ENCODE measurements around the gene PRICKLE2. TPM values are rescaled to one million over a fixed set of nuclear protein-coding genes. Genes with fewer than 3 reads are reported as not detected.

Gene PRICKLE2
- total and polyA plus RNA-seq, 10 of the 15 experiments (the other 5 are each of a cell fraction or from before 2014, with no cell fraction given): 0.11 to 2.6 (median 0.69) TPM

DNA sequence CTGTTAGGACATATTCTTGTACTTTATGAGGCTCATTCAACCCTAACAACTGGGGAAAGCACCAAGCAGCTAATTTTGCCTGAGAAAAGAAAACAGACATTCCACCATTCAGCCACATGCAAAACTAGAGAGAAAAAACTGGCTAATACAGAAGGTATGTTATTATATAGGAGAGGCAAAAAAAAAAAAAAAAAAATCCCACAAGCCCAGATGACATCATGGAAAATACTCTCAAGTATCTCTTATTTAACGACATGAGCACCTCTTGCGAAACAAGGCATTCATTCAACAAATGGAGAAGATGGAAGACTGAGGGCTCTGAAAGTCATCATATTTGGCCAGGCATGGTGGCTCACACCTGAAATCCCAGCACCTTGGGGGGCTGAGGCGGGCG is 61.5 kb downstream of the PRICKLE2 start (continued):
- TF ChIP-seq, protein P1, sequence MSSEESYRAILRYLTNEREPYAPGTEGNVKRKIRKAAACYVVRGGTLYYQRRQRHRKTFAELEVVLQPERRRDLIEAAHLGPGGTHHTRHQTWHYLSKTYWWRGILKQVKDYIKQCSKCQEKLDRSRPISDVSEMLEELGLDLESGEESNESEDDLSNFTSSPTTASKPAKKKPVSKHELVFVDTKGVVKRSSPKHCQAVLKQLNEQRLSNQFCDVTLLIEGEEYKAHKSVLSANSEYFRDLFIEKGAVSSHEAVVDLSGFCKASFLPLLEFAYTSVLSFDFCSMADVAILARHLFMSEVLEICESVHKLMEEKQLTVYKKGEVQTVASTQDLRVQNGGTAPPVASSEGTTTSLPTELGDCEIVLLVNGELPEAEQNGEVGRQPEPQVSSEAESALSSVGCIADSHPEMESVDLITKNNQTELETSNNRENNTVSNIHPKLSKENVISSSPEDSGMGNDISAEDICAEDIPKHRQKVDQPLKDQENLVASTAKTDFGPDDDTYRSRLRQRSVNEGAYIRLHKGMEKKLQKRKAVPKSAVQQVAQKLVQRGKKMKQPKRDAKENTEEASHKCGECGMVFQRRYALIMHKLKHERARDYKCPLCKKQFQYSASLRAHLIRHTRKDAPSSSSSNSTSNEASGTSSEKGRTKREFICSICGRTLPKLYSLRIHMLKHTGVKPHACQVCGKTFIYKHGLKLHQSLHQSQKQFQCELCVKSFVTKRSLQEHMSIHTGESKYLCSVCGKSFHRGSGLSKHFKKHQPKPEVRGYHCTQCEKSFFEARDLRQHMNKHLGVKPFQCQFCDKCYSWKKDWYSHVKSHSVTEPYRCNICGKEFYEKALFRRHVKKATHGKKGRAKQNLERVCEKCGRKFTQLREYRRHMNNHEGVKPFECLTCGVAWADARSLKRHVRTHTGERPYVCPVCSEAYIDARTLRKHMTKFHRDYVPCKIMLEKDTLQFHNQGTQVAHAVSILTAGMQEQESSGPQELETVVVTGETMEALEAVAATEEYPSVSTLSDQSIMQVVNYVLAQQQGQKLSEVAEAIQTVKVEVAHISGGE (CRISPR knock-in tag; IDR thresholded peaks at IDR 0.05): no peak
- peak; percentile 69; the same call in 1 of the 2 replicates for TF ChIP-seq NFIC (IDR thresholded peaks at IDR 0.05; ENCODE audit: low read depth, low read length)
- 0 out of 4 replicates have a peak, but pooled peaks of 1 of the 2 experiments have one; percentile 18 for TF ChIP-seq BHLHE40 (IDR thresholded peaks at IDR 0.05; ENCODE audit: borderline replicate concordance in 1 of 2, low read depth in 2 of 2, low read length in 1 of 2)
- no peak for TF ChIP-seq MYC (IDR thresholded peaks at IDR 0.05; ENCODE audit: insufficient read depth, insufficient read length, insufficient replicate concordance, low read length, severe bottlenecking)
- TF ChIP-seq MTA2 (IDR thresholded peaks at IDR 0.05; ENCODE audit: low read depth): no peak
- no peak for TF ChIP-seq MTA3 (IDR thresholded peaks at IDR 0.05; ENCODE audit: borderline replicate concordance, low read length)
- peak in 1 of 2 experiments; percentile 35; a peak in 1 of 4 replicates for TF ChIP-seq IKZF2 (IDR thresholded peaks at IDR 0.05)
- no peak for TF ChIP-seq GATAD2B (conservative IDR thresholded peaks at IDR 0.05; ENCODE audit: low read depth)
- no peak for TF ChIP-seq RELA (IDR thresholded peaks at IDR 0.05; ENCODE audit: borderline replicate concordance, partially characterized antibody)
- TF ChIP-seq ZSCAN29 (IDR thresholded peaks at IDR 0.05): no peak
- no peak for TF ChIP-seq EGR1 (IDR thresholded peaks at IDR 0.05; ENCODE audit: borderline replicate concordance in 1 of 2, low read depth in 2 of 2, low read length in 2 of 2)
- no peak for TF ChIP-seq NFYB (IDR thresholded peaks at IDR 0.05; ENCODE audit: insufficient read depth, low read depth, low read length)
- no peak for TF ChIP-seq BMI1 (IDR thresholded peaks at IDR 0.05; ENCODE audit: borderline replicate concordance)
- no peak for TF ChIP-seq PML (IDR thresholded peaks at IDR 0.05; ENCODE audit: low read length)
- TF ChIP-seq, protein P2, sequence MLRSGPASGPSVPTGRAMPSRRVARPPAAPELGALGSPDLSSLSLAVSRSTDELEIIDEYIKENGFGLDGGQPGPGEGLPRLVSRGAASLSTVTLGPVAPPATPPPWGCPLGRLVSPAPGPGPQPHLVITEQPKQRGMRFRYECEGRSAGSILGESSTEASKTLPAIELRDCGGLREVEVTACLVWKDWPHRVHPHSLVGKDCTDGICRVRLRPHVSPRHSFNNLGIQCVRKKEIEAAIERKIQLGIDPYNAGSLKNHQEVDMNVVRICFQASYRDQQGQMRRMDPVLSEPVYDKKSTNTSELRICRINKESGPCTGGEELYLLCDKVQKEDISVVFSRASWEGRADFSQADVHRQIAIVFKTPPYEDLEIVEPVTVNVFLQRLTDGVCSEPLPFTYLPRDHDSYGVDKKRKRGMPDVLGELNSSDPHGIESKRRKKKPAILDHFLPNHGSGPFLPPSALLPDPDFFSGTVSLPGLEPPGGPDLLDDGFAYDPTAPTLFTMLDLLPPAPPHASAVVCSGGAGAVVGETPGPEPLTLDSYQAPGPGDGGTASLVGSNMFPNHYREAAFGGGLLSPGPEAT (IDR thresholded peaks at IDR 0.05; ENCODE audit: low read depth): peak; percentile 61
- TF ChIP-seq RUNX3 (IDR thresholded peaks at IDR 0.05; ENCODE audit: low read length): peak; percentile 61; the same call in 1 of the 2 replicates
- no peak for TF ChIP-seq SRF (IDR thresholded peaks at IDR 0.05; ENCODE audit: low read depth in 2 of 2, low read length in 2 of 2)
- TF ChIP-seq, protein P3, sequence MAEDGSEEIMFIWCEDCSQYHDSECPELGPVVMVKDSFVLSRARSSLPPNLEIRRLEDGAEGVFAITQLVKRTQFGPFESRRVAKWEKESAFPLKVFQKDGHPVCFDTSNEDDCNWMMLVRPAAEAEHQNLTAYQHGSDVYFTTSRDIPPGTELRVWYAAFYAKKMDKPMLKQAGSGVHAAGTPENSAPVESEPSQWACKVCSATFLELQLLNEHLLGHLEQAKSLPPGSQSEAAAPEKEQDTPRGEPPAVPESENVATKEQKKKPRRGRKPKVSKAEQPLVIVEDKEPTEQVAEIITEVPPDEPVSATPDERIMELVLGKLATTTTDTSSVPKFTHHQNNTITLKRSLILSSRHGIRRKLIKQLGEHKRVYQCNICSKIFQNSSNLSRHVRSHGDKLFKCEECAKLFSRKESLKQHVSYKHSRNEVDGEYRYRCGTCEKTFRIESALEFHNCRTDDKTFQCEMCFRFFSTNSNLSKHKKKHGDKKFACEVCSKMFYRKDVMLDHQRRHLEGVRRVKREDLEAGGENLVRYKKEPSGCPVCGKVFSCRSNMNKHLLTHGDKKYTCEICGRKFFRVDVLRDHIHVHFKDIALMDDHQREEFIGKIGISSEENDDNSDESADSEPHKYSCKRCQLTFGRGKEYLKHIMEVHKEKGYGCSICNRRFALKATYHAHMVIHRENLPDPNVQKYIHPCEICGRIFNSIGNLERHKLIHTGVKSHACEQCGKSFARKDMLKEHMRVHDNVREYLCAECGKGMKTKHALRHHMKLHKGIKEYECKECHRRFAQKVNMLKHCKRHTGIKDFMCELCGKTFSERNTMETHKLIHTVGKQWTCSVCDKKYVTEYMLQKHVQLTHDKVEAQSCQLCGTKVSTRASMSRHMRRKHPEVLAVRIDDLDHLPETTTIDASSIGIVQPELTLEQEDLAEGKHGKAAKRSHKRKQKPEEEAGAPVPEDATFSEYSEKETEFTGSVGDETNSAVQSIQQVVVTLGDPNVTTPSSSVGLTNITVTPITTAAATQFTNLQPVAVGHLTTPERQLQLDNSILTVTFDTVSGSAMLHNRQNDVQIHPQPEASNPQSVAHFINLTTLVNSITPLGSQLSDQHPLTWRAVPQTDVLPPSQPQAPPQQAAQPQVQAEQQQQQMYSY (CRISPR knock-in tag; IDR thresholded peaks at IDR 0.05): no peak
- TF ChIP-seq EP300 (IDR thresholded peaks at IDR 0.05; ENCODE audit: borderline replicate concordance in 1 of 2, control insufficient read depth in 1 of 2, low read depth in 2 of 2, low read length in 2 of 2): 0 out of 4 replicates have a peak, but pooled peaks of 1 of the 2 experiments have one; percentile 42
- no peak for TF ChIP-seq RAD51 (IDR thresholded peaks at IDR 0.05)
- TF ChIP-seq CREM (IDR thresholded peaks at IDR 0.05; ENCODE audit: low read depth): peak; percentile 34; the same call in 1 of the 2 replicates
- no peak for TF ChIP-seq RB1 (IDR thresholded peaks at IDR 0.05; ENCODE audit: borderline replicate concordance)

Data from GM12878 (cell line).